ENCODE data around the gene KLF13. TPM values are rescaled to one million over a fixed set of nuclear protein-coding genes. Genes with fewer than 3 reads are reported as not detected.

Gene KLF13
- total RNA-seq, 4 donors from 2014 or later, result 49.7 to 67.5 (median 62.3) TPM

DNA sequence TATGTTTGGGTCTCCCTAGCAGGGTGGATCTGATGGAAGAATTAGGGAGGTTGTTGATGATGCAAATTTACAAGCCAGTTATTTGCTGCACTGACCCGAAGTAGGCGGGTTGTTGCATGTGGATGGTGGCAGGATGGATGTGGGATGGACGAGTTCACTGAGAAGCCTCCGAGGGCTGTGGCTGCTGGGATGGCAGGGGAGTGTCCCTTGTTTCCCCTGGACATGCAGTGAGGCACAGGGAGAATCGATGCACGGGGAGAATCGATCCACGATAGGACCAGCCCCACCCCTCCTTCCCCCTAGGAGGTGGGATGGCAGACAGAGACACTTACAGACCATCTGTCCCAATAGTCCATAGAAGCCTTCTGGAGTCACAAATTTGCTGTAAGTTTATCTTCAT is 31.0 kb upstream of the KLF13 start:
- ATAC-seq (ENCODE audit: low FRiP score) (no peak), DNase-seq (ENCODE audit: low spot score) (no peak)
- TF ChIP-seq, protein P1, sequence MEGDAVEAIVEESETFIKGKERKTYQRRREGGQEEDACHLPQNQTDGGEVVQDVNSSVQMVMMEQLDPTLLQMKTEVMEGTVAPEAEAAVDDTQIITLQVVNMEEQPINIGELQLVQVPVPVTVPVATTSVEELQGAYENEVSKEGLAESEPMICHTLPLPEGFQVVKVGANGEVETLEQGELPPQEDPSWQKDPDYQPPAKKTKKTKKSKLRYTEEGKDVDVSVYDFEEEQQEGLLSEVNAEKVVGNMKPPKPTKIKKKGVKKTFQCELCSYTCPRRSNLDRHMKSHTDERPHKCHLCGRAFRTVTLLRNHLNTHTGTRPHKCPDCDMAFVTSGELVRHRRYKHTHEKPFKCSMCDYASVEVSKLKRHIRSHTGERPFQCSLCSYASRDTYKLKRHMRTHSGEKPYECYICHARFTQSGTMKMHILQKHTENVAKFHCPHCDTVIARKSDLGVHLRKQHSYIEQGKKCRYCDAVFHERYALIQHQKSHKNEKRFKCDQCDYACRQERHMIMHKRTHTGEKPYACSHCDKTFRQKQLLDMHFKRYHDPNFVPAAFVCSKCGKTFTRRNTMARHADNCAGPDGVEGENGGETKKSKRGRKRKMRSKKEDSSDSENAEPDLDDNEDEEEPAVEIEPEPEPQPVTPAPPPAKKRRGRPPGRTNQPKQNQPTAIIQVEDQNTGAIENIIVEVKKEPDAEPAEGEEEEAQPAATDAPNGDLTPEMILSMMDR (IDR thresholded peaks at IDR 0.05), result no peak

DNA sequence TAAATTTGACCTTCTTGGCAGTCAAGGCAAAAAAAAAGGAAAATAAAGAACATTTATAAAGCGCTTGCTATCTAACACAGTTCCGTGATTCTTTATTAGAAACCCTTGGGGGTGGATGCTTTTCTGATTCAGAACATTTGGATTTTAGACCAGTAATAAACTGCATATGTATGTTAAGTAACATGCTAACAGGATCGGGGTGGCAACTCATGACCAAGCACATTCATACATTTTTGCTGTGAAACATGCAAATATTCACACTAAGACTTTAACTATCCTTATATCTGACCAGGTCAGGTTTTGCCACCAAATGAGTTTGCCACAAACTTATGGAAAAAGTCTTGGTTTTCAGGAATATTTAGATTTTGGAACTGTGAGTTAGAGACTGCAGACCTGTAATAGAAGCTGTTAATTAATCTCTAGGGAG is 30.4 kb upstream of the KLF13 start:
- ATAC-seq (ENCODE audit: low FRiP score), result no peak
- TF ChIP-seq, protein P1 (IDR thresholded peaks at IDR 0.05), result no peak
- DNase-seq (ENCODE audit: low spot score), result no peak

DNA sequence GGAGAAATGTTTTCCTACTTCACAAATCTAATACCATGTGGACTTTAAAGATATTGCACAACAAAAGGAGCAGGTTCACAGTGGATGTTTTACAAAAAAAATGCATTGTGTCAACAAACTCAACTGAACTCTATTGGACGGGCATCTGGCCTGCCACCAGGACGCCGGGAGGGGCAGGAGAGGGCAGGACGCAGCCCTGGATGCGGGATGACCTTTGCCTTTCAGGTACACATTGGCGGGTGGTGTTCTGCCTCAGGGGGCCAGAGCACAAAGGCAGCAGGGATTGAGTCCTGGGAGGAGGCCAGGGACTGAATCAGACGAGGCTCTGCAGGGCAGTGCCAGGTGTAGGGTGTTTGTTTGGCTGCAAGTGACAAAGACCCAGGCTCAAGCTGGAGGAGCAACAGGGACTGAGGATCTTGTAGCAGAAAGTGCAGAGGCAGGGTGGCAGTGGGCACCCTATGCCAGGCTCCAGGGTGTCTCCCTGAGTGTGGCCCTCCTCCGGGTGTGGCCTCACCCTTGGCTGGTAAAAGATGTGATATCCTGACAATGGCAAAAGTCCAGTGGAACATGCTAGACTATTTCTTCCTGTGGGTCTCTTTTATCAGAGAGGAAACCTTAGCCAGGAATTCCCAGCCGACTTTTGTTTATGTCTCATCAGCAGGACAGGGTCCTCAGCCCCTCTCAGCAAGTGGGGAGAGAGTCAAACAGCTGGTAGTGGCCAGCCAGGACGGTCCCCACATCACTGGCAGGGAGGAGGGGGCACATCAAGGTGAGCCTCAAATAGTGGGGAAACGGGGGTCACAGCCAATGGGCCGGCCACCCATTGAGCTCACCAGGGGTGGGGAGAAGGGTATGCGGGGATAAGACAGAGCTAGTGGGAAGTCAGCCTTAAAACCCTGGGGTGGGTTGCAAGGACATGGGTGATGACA is 29.7 kb upstream of the KLF13 start:
- TF ChIP-seq, protein P1 (IDR thresholded peaks at IDR 0.05), result no peak
- DNase-seq (ENCODE audit: low spot score) (no peak), ATAC-seq (ENCODE audit: low FRiP score) (no peak)

DNA sequence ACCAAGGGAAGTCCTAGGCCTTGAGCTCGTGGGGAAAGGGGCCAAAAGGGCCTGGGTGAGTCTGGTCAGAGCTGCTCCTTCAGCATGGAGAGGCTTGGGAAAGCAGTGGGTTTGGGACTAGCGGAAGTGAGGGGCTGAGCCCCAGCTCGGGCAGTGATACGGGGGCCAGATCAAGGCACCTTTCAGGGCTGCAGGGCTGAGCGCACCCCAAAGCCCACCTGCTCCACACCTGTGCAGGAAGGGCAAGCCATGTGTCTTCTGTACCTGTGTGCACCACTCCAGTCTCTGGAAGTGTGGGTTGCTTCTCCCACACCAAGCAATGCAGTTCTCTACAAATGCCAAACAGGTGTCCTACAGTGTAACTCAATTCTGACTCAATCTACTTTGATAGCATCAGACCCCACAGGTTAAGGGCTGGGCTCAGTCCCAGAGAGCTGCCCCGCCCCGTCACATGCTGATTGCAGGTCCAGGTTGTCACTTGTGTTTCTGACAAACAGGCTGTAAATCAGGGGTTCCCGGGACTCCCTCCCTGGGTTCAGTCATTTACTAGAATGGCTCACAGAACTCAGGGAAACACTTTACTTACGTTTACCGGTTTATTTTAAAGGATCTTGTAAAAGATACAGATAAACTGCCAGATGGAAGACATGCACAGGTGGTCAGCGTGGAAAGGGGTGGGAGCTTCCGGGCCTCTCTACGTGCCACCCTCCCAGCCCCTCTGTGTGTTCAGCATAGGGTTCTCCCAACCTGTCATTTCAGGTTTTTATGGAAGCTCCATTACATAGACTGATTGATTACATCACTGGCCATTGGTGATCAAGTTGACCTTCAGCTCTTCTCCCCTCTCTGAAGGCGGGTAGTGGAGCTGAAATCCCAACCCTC is 28.8 kb upstream of the KLF13 start:
- ATAC-seq (ENCODE audit: low FRiP score) (no peak), DNase-seq (ENCODE audit: low spot score) (no peak)
- TF ChIP-seq, protein P1 (IDR thresholded peaks at IDR 0.05), result no peak

DNA sequence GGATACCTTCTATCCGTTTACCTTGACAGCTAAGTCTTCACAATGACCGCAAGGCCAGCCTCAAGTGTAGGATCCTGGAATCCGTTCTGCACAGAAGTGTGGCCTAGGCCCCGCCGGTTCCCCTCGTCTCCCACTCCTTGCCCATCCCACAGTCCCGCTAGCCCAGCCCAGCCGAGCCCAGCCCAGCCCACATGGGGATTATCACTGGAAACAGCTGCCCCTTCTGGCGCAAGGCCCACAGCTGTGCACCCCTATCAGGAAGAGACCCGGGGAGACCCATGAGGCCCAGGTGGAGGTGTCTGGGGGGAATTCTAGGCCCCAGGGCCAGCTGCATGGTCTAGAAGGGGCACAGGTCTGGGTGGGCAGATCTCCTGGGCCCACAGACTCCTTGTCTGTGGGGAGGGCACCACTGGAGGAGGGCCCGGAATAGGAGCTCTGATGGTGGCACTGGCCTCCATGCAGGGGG is 27.9 kb upstream of the KLF13 start:
- no peak for DNase-seq (ENCODE audit: low spot score)
- ATAC-seq (ENCODE audit: low FRiP score), result no peak
- TF ChIP-seq, protein P1 (IDR thresholded peaks at IDR 0.05), result no peak

DNA sequence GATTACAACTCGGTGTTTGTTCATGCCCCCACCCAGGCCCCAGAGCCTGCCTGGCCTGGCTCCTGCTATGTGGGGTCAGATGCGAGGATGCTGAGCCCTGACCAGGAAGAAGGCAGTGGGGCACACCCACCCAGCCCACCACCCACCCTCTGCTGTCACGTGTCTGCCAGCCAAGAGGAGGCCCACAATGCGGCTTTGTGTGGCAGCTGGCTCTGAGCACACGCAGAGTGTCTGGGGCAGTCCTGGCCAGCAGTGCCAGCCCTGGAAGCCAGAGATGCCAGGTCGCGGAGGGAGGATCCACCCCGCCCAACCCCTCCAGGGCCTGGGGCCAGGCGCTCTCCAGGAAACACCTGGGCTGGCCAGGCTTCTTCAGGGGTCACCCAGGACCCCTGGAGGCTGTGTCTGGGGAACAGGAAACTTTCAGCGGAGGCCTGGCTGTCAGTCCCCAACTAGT is 26.4 kb upstream of the KLF13 start:
- DNase-seq (ENCODE audit: low spot score) (no peak), ATAC-seq (ENCODE audit: low FRiP score) (no peak)
- TF ChIP-seq, protein P1 (IDR thresholded peaks at IDR 0.05), result no peak
